NCI-H510A treated with DMSO at 0.1 percent for 48 hours (cell line): ENCODE data around the gene ZNF536.
"Not testable (repeated sequence)": the region's sequence is repeated elsewhere in the genome, so short reads cannot be mapped to it uniquely, and the experiment has no call there.

Experiments used
- DNase-seq: peaks from one replicate; lab custom pipeline; 2025; lab: John Stamatoyannopoulos, UW

The ZNF536 gene

DNA sequence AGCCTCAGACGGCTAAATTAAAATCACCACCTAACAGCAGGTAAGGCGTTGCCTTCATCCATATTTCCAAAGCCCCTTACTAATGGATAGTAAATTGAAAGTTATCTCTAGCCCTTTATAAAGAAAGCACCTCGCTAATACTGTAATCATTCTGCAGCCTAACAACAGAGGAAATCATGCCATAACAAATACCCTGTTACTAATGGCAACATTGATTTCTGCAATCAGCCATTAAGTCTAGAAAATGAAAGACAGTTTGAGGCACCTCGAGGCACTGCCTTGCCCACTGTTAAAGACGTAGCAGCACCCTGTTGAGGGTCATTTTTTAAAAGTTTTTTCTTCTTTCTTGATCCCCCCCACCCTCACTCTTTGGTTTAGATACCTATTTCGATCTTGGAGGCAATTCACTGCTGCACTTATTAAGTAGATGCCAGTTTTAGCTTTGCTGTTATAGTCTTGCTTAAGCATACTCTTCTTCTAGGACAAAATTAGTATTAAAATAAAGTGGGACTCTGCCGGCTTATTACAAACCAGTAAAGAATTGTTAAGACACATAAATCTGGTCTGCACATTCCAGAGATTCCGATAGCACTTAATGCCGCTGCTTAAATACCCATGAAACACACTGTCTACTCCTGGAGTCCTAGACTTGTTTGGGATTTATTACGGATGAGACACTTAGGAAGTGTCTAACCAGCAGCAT lies 74.8 kb downstream of the ZNF536 start:
- DNase-seq, result no peak

DNA sequence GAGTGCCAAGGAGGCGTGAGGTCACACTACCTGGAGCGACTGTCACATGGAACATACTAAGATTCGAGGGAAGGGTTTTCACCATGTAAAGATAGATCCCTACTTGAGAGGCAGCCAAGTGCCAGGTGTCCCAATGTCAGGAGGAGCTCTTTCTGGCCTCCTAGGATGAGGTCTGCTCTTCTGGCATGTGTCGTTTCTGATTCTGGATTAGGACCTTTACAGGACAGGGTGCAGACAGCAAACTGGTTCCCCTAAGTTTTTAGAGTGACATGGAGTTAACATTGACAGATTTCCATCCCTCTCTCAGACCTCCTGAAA lies 75.3 kb downstream of the ZNF536 start:
- no peak for DNase-seq

DNA sequence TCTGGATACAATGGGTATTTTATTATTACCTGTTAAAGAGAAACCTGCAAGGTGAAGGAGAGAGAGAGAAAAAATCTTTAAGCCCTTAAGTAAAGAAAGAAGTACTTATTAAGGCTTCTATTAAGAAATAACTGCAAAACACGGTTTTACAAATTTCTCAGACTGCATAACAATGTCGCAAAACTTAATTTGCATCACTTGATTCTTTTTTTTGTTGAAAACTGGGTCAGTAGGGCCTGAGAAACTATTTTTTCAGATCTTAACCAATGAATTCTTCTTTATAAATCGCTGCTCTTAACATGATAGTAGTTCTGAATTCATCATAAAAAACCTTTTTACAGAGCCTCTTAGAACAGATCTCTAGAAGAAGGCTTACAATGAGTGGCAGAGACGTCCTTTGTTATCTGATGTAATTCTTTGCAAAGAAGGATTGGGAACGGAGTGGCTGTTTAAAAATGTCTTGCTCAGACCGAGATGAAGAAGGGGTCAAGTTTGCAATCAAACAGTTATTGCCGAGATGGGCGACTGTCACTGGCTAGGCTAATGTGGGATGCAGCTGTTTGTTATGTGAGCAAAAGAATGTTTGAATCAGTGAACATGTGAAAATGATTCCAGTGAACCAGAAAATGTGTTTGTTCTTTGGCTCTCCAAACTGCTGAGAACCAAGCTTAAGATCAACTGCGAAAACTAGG lies 76.3 kb downstream of the ZNF536 start:
- no peak for DNase-seq

DNA sequence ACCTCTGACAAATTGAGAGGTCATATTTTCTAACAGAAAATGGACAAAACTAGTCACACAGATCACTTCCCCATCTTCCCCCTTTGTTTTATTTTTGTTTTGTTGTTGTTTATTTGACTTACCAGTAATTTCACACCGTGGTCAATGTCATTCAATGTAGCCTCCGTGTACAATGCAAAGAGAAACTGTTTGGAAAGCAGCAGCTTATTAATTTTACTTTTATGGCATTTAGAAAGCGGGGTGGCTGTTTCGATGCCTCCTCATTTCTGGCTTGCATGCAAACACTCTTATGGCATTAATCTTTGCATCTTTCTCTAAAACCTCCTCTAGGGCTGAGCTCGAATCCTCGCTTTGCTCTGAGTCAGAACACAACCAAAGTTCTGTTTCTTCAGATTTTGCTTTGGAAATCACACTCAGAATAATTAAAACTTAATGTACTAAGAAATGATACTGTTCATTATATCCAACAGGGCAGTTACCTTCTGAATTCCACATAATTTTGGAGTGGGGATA lies 77.0 kb downstream of the ZNF536 start:
- DNase-seq, result no peak

DNA sequence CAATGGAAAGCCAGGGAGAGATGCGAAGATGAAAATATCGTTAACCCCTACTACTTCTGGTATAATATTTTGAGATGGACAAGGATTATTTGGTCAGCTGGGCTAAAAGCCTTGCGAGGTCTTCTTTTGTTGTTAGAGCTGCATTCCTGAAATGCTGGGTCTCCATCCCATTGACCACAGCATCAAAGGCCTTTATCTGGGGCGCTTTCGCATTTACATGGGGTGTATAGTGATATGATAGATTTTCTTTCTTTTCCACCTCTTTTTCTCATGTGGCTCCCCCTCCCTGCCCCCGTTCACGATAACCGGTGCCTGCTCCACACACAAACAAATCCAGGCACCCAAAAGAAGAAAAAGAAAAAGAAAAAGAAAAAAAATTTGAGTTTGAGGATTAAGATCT lies 77.5 kb downstream of the ZNF536 start:
- no peak for DNase-seq

DNA sequence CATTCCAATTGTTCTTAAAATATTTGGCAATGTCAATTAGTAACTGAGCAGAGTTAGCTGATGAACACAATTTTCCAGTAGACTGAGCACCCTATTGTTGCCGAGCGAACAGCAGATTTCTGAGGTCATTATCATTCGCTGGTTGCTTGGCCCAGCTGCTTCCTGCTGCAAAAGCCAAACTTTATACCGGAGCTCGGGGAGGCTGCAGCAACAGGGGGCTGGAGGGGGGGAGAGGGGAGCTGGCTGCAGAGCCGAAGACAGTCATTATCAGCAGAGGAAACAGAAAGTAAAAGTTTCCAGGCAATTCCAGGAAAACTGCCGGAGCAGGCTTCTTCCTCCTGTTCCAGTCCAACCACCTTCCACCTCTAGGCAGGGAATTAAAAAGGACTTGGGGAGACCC lies 77.9 kb downstream of the ZNF536 start:
- no peak for DNase-seq

DNA sequence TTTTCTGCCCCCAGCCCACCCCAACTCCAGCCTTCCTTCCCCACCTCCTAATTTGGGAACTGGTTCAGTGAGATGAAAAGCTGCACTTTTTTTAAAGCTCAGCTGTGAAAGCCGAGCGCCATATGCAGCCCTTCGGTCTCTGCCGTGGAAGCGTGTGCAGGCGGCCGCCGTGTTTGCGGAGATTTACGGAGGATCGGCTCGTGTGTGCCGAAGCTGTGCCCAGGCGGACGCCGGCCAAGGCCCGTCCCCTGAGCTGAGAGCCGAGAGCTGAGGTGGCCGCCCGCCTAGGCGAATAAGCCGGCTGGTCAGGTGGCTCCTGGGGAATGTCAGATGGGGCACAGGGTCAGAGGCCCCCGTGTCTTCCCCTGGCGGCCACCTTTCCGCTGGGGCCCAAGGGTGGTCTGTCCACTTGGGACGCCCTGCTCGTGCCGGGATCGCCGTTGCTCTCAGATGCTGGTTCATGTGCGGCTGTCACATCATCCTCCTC lies 78.7 kb downstream of the ZNF536 start:
- no peak for DNase-seq

DNA sequence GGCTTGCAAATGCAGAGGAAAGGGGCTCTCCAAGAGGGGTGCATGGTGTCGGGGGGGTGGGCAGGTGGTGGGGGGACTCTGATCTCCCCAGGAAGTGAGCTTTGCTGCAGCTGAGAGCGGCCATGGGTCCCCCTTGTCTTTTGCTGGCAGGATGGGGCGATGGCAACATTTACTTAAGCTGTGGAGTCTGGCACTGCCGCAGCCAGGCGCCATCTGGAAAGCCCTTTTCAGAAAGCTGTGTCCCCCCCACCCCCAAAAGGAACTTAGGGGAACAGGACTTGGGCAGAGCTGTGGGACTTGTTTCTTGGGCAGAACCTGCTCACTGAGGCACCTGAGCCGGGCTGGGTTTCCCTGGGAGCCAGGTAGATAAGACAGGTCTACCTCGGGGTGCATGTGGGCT lies 80.7 kb downstream of the ZNF536 start:
- no peak for DNase-seq

DNA sequence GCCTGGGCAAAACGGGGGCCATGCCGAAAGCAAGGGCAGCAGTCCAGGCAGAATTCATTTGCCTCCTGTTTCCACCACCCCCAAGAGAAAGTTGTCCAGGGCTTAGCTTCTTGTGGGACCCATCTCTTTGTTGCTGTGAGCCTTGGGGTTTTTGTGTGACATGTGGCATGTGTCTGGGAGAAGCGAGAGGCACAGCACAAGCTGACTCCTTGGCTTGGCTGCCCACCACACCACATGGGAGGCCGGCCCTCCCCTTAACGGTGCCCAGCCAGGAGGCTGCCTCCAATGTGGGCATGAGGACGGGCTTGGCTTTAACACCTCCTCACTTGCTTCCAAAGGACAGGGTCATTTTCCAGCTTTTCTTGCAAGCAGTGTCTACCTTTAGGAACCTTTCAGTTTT lies 81.6 kb downstream of the ZNF536 start:
- DNase-seq, result no peak

DNA sequence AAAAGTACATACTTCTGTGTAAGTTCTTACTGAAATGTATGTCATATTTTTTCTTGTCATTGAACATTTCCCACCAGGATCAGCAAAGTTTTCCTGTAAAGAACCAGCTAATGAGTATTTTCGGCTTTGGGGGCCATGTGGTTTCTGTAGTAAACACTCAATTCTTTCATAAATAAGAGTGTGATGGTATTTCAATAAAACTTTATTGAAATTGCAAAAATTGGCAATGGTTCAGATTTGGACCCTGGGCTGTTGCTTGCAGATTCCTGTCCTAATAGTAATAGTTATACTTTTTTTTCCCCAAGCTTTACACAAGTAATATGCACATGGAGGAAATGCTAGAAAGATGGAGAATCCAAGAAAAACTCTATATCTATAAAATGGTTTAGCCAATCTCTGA lies 83.7 kb downstream of the ZNF536 start:
- no peak for DNase-seq

DNA sequence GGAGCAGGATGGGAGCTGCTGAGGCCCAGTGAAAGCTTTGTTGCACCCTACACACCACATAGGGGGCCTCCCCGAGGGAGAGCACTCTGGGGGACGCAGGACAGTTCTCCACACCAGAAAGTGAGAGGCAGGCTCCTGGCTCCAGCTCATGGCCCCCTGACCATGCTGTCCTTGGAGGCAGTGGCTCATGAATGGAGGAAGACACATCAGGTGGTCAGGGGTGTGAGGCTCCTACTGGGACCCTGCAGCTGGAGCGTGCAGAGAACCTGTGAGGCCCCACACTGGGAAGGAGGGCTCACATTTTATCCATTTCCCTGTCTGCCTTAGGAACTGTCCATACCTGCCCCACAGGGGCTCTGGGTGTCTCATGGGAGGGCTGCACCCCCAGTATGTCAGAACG lies 85.3 kb downstream of the ZNF536 start:
- DNase-seq, result no peak

DNA sequence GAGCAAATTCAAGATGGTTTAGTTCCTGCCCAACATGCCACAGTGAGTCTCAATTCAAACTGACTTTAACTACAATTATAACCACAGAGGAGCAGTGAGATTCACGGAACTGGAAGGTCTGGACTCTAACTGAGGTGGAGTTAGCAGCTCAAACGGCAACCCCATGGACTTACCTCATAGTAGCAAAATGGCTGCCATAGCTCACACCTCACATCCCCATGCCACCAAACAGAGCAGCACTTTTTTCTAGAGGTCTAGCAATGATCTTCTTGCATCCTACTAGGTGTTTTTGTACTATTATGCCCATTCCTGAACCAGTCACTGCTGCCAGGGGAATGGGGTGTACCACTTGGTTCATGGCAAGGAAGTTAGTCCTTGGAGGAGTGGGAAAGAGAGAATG lies 87.7 kb downstream of the ZNF536 start:
- no peak for DNase-seq

DNA sequence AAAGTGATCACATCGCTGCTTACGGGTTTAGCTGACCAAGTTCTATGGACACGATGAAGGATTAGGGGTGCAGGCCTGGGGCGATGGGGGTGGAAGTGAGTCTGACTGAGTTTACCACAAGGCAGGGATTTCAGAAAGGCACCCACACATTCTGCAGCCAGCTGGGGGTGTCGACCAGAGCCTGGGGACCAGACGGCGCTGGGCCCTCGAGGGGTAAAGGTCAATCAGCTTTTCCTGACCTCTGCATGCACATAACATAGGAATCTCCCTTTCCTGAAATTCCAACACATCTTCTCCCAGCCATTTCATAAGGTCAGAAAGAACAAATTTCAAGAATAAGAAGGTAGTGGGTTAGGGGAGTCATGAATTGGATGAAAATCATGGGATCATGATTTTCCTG lies 92.0 kb downstream of the ZNF536 start:
- DNase-seq, result no peak

DNA sequence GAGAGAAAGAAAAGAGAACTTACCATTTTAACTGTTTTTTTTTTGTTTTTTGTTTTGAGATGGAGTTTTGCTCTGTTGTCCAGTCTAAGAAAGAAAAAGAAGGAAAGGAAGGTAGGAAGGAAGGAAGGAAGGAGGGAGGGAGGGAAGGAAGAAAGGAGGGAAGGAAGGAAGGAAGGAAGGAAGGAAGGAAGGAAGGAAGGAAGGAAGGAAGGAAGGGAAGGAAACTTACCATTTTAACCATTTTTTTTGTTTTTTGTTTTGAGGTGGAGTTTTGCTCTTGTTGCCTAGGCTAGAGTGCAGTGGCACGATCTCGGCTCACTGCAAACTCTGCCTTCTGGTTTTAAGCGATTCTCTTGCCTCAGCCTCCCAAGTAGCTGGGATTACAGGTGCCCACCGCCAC lies 94.4 kb downstream of the ZNF536 start:
- not testable (repeated sequence) for DNase-seq

DNA sequence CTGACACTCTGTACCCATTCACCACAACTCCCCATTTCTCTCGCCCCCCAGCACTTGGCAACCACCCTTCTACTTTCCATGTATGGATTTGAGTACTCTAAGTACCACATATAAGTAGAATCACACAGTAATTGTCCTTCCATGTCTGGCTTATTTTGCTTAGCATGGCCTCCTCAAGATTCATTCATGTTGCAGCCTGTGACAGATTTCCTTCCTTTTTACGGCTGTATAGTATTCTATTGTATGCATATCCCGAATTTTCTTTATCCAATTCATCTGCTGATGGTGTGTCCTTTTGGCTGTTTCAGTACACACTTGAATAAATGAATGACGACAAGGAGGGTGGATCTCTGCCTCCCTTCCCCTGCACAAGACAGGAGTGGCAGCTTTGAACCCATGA lies 95.1 kb downstream of the ZNF536 start:
- DNase-seq, result no peak

DNA sequence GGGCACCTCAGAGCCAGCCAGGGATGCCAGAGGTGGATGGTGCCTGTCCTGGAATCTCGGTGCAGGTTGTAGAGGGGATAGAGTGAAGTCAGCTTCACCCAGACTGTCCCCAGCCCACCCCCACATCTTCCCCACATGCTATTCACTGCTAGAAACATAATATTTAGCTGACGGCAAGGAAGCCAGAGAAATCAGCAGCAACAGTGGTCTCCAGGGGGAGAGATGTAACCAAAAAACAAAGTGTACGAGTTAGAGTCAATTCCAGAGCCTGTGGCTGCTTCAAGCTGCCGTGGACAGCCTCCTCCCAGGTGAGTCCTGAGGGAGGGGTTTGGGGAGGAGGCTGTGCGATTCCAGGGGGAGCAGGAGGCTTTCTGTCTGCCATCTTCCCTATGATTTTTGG lies 97.6 kb downstream of the ZNF536 start:
- DNase-seq, result no peak

DNA sequence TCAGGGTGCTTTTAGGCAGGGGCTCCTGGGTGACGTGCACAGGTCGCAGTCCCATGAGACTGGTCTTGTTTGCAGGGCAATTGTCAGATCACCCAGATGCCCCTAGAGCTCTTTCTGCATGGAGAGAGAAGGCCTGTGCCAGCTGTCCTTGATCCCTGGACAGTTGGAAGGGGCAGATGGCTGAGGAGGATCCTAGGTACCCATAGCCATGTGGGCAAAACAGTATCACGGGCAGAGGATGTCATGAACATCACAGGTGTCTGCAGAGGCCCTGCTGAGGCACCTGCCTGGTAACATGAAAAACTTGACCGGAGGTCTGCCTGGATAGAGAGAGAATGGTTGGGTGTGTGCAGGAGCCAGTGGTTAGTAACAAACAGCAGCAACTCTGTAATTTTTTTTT lies 99.3 kb downstream of the ZNF536 start:
- no peak for DNase-seq

DNA sequence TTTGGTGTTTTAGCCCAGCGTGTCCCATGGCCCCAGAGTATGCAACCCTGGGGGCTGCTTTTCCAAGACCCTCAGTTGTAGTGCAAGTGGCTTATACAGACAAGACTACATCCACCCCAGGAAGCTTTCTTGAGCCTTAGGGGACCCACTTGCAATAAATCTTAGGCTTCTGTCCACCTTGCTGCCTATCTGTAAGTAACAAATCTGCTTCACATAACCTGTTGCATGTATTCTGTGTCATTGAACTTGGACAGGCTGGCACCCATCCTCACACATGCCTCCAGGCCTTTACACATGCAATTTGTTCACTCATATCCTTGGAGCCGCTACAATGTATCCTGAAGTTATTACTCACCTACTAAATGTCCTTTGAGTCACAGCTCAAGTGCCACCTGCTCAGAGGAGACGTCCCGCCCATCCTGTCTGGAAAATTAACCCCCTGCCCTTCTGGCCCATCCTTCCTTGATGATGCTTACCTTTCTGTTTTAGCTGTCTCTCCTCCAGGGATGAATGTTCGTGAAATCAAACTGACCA lies 101.2 kb downstream of the ZNF536 start:
- no peak for DNase-seq

DNA sequence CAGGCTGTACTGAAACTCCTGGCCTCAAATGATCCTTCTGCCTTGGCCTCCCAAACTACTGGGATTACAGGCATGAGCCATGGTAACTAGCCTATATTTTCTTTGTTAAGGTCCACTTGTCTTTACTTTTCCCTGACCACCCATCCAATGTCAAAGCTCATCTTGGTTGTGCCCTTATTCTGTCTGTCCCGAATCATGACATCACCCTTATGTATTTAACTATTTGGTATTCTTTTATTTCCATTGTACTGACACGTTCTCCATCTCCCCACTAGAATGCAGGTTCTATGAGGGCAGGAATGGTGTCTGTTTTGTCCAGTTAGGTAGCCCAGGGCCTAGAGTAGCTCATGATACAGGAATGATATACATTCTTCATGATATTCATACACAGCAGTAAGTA lies 104.8 kb downstream of the ZNF536 start:
- no peak for DNase-seq

DNA sequence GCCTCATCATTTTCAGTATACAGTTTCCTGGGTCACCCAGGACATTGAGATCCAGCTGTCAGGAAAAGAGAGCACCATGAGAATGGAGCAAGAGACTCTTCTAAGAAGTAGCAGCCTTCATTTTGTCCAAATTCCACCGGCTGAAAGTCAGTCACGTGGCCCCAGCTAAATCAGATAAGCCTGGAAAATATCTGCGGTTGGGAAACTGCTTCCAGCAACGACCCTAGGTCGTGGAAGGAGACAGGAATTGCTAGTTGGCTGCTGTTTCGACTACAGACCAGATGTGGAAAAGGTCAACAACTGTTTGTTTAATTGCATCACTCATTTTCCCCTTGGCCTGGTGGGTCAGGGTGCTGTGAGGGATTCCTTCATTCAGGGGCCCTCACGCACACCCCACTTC lies 107.0 kb downstream of the ZNF536 start:
- DNase-seq, result no peak

DNA sequence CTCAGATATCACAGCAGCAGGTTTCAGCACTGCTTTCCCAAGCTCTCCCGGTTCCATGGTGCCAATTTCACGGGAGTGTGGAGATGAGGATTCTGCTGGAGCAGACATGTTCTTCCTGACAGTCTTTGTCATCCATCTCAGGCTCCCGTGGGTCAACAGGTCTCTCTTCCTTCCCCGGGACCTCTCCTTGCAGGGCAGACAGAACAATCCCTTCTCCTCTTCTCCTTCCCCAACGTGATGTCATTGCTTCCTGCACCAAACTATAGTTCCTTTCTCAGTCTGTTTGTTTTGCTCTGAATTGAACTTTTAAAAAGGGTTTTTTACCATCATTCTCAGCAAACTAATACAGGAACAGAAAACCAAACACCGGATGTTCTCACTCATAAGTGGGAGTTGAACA lies 107.9 kb downstream of the ZNF536 start:
- DNase-seq, result no peak

DNA sequence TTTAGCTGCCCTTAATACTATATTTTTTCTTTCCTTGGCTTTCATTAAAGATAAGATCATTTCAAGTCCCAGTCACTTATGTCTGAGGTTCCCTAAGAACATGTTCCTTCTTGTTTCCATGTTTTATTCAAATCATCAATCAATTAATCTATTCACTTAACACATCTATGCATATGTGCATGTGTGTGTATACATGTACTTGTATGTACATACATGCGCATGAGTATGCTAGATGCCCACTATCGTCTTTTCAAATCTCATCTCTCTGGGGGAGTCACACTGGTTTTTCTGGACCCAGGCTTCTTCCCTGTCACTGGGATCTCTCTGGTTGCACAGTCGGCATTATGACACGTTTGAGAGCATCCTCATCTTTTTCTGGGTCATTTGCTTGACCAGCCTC lies 108.9 kb downstream of the ZNF536 start:
- DNase-seq, result no peak

DNA sequence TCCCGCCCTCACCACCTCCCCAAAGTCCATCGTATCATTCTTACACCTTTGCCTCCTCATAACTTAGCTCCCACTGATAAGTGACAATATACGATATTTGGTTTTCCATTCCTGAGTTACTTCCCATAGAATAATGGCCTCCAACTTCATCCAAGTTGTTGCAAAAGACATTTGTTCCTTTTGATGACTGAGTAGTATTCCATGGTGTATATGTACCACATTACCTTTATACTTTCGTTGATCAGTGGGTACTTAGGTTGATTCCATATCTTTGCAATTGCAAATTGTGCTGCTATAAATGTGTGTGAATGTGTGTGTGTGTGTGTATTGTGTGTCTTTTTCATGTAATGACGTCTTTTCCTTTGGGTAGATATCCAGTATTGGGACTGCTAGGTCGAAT lies 109.6 kb downstream of the ZNF536 start:
- DNase-seq, result no peak

DNA sequence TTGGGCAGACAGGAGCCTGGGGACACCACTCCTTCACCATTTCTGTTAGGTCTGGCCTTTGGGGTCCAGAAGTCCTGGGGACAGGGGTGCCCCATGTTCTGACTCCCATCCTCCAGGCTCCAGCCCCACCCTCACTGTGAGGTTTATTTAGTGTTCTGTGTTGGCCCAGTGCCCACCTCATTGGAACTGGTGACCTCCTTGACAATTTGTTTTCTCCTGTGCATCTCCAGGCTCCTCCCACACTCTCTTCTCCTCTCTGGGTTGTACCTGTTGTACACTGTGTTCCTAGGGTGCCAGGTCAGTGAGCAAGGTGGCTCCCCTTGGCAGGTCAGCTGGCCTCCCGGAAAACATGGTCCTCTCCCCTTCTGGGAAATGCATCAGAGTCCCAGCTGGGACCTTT lies 110.8 kb downstream of the ZNF536 start:
- no peak for DNase-seq
